Neural progenitor cell (in vitro differentiated cells): Measurements from ENCODE around the gene FAM120A. TPM values are rescaled to one million over a fixed set of nuclear protein-coding genes. Genes with fewer than 3 reads are reported as not detected.

Experiments
- DNase-seq: peaks from one replicate; pipeline ENCODE4 v3.0.0-alpha.2; 2016; ENCODE audit warnings: low spot score
- H2AFZ ChIP-seq: fragments of 200-600 bp; sonication (generic); replicated peaks from 2 replicates; pipeline ENCODE4 v1.6.1; 2016; ENCODE audit warnings: antibody characterized with exemption
- H3F3A ChIP-seq: fragments of 200-600 bp; sonication (generic); 2 replicates; pipeline ENCODE4 v1.6.1; 2016; ENCODE audit warnings: antibody characterized with exemption, low read depth
- H3K27ac ChIP-seq: fragments of 200-600 bp; sonication (generic); 2 replicates; pipeline ENCODE4 v1.5.1; 2016; ENCODE audit warnings: mild to moderate bottlenecking
- H3K27me3 ChIP-seq: fragments of 200-600 bp; sonication (generic); 2 replicates; pipeline ENCODE4 v1.6.1; 2016; ENCODE audit warnings: mild to moderate bottlenecking, moderate library complexity
- H3K36me3 ChIP-seq: fragments of 200-600 bp; sonication (generic); 2 replicates; pipeline ENCODE4 v1.5.1; 2016
- H3K4me1 ChIP-seq: fragments of 200-600 bp; sonication (generic); 2 replicates; pipeline ENCODE4 v1.6.1; 2016; ENCODE audit warnings: mixed run types
- H3K4me2 ChIP-seq: fragments of 200-600 bp; sonication (generic); 2 replicates; pipeline ENCODE4 v1.6.1; 2016
- H3K4me3 ChIP-seq: fragments of 200-600 bp; sonication (generic); 2 replicates; pipeline ENCODE4 v1.5.1; 2016
- H3K79me2 ChIP-seq: fragments of 200-600 bp; sonication (generic); 2 replicates; pipeline ENCODE4 v1.6.1; 2016; ENCODE audit warnings: low read depth
- H3K9ac ChIP-seq: fragments of 200-600 bp; sonication (generic); 2 replicates; pipeline ENCODE4 v1.6.1; 2016
- H3K9me3 ChIP-seq: fragments of 200-600 bp; sonication (generic); 2 replicates; pipeline ENCODE4 v1.5.1; 2016; ENCODE audit warnings: low read depth
- H4K20me1 ChIP-seq: fragments of 200-600 bp; sonication (generic); 2 replicates; pipeline ENCODE4 v1.6.1; 2016; ENCODE audit warnings: low read depth
- H3K27ac Mint-ChIP-seq: 3 replicates; pipeline ENCODE4 v1.8.0; 2021; ENCODE audit warnings: mixed read lengths
- H3K27me3 Mint-ChIP-seq: 2 replicates; pipeline ENCODE4 v1.8.0; 2022; ENCODE audit warnings: low read depth, mild to moderate bottlenecking, inconsistent platforms, moderate library complexity, mixed read lengths; ENCODE audit not compliant: insufficient read depth
- H3K36me3 Mint-ChIP-seq: 3 replicates; pipeline ENCODE4 v1.8.0; 2021; ENCODE audit warnings: mixed read lengths
- H3K4me1 Mint-ChIP-seq: 3 replicates; pipeline ENCODE4 v1.8.0; 2021; ENCODE audit warnings: mixed read lengths
- H3K4me3 Mint-ChIP-seq: 3 replicates; pipeline ENCODE4 v1.8.0; 2021; ENCODE audit warnings: mild to moderate bottlenecking, moderate library complexity, mixed read lengths
- H3K9me3 Mint-ChIP-seq: 3 replicates; pipeline ENCODE4 v1.8.0; 2020; ENCODE audit warnings: mixed read lengths
- CTCF ChIP-seq: fragments of 200-600 bp; sonication (generic); IDR thresholded peaks from 2 replicates; pipeline ENCODE4 v1.5.1; 2017; ENCODE audit warnings: antibody characterized with exemption, mild to moderate bottlenecking
- EZH2 ChIP-seq: fragments of 200-600 bp; sonication (generic); IDR thresholded peaks from 2 replicates; pipeline ENCODE4 v1.6.1; 2017; ENCODE audit warnings: antibody characterized with exemption, mild to moderate bottlenecking, moderate library complexity
- EZH2phosphoT487 ChIP-seq: fragments of 200-600 bp; sonication (generic); IDR thresholded peaks from 2 replicates; pipeline ENCODE4 v1.6.1; 2017; ENCODE audit warnings: antibody characterized with exemption
- total RNA-seq: library from RNA; depleted of rRNA; stranded (reverse); fragments of >200 nt; gene quantifications from 2 replicates; pipeline ENCODE4 v1.2.3, GENCODE V29; 2015; ENCODE audit warnings: low replicate concordance

Gene FAM120A
- total RNA-seq, 1 donor from 2014 or later, result 17.2 TPM

GRCh38 chr9:93577078-93577974 lies 125.8 kb downstream of the FAM120A start:
- Histone ChIP-seq H3K79me2 (peaks cover 61% of the 10 kb centered on the region), H3K27ac (no peak overlapping the region), H3K4me2 (peak overlapping the region; percentile 77), H3K4me1 (peaks cover 15% of the 10 kb centered on the region), H3K9ac (peak overlapping the region; percentile 45), H3F3A (no peaks in the 10 kb centered on the region), H3K4me3 (peak overlapping the region; percentile 83), H3K27me3 (peaks cover 9% of the 10 kb centered on the region), H3K36me3 (no peaks in the 10 kb centered on the region), H2AFZ (peak overlapping the region; percentile 42), H4K20me1 (peaks cover 44% of the 10 kb centered on the region), H3K9me3 (no peaks in the 10 kb centered on the region)
- TF ChIP-seq EZH2 (peak; percentile 45), EZH2phosphoT487 (no peak)
- Mint-ChIP-seq H3K27ac (peak overlapping the region; percentile 93), H3K4me3 (peak overlapping the region; percentile 93), H3K27me3 (peaks cover 13% of the 10 kb centered on the region), H3K4me1 (peaks cover 41% of the 10 kb centered on the region), H3K36me3 (peaks cover 5% of the 10 kb centered on the region), H3K9me3 (no peaks in the 10 kb centered on the region)
- DNase-seq, result peak; percentile 38

- Mint-ChIP-seq H3K27ac (peak overlapping the region; percentile 93), H3K4me3 (peak overlapping the region; percentile 93), H3K27me3 (peaks cover 16% of the 10 kb centered on the region), H3K36me3 (peaks cover 11% of the 10 kb centered on the region), H3K9me3 (peaks cover 8% of the 10 kb centered on the region), H3K4me1 (peaks cover 41% of the 10 kb centered on the region)
- Histone ChIP-seq H3K4me2 (peak overlapping the region; percentile 77), H4K20me1 (peaks cover 47% of the 10 kb centered on the region), H3K4me3 (peak overlapping the region; percentile 83), H3K27ac (no peak overlapping the region), H3K79me2 (peaks cover 69% of the 10 kb centered on the region), H3K36me3 (no peaks in the 10 kb centered on the region), H3K4me1 (peaks cover 15% of the 10 kb centered on the region), H3K27me3 (peaks cover 9% of the 10 kb centered on the region), H3K9ac (no peak overlapping the region), H2AFZ (no peak overlapping the region), H3F3A (no peaks in the 10 kb centered on the region), H3K9me3 (no peaks in the 10 kb centered on the region)
- DNase-seq, result no peak
- no peak for TF ChIP-seq EZH2phosphoT487
- TF ChIP-seq EZH2, result no peak
- TF ChIP-seq CTCF, result no peak
These were observed 126.6 kb downstream of the FAM120A start for GRCh38 chr9:93577975-93578682.

GRCh38 chr9:93578844-93579243 lies 127.4 kb downstream of the FAM120A start:
- no peak overlapping the region for H2AFZ ChIP-seq
- Mint-ChIP-seq H3K9me3 (peaks cover 11% of the 10 kb centered on the region), H3K36me3 (peaks cover 10% of the 10 kb centered on the region), H3K27me3 (peaks cover 16% of the 10 kb centered on the region), H3K4me1 (peaks cover 41% of the 10 kb centered on the region), H3K4me3 (peak overlapping the region; percentile 93), H3K27ac (no peak overlapping the region)
- no peak overlapping the region for H3K27ac ChIP-seq
- no peaks in the 10 kb centered on the region for H3K9me3 ChIP-seq
- no peak for DNase-seq
- peaks cover 15% of the 10 kb centered on the region for H3K4me1 ChIP-seq
- H3K36me3 ChIP-seq, result no peaks in the 10 kb centered on the region
- no peak overlapping the region for H3K9ac ChIP-seq
- peaks cover 76% of the 10 kb centered on the region for H3K79me2 ChIP-seq
- TF ChIP-seq CTCF (no peak), EZH2phosphoT487 (no peak), EZH2 (no peak)
- peaks cover 9% of the 10 kb centered on the region for H3K27me3 ChIP-seq
- no peaks in the 10 kb centered on the region for H3F3A ChIP-seq
- H3K4me3 ChIP-seq, result no peak overlapping the region
- no peak overlapping the region for H3K4me2 ChIP-seq
- peaks cover 47% of the 10 kb centered on the region for H4K20me1 ChIP-seq
